A549 (cell line): ENCODE data around the gene KLHL13. TPM values are rescaled to one million over a fixed set of nuclear protein-coding genes. Genes with fewer than 3 reads are reported as not detected.

Source experiments
- ATAC-seq, 2 experiments: fragments of 200-7000 bp in 1 of 2; fragments of >200 bp in 1 of 2; cut with Nextera tagmentation in 1 of 2; cut with Tn5 transposase in 1 of 2; 3 replicates each; pipeline versions ENCODE4 v1.8.0 to v1.9.1; 2018 to 2020; ENCODE audit warnings: mild to moderate bottlenecking in 1 of 2, moderate library complexity in 1 of 2
- CTCF ChIA-PET: fragments of 300-600 bp; sonication (Branson Sonifier 250); formaldehyde crosslinking; extraction: SDS; loops from one replicate; lab custom pipeline; 2021; ENCODE audit warnings: antibody characterized with exemption, inconsistent platforms; lab: Yijun Ruan, JAX
- POLR2A ChIA-PET: fragments of 350-600 bp; formaldehyde crosslinking; extraction: SDS; loops from one replicate; lab custom pipeline; 2021; ENCODE audit warnings: antibody characterized with exemption, inconsistent platforms; lab: Yijun Ruan, JAX
- DNase-seq, 2 experiments: peaks; one replicate each; pipeline versions ENCODE4 v3.0.0 to v3.0.0-alpha.2; 2011 to 2016; ENCODE audit warnings: low read depth in 1 of 2, low spot score in 1 of 2
- FAIRE-seq: peaks from 2 replicates; lab custom pipeline; 2011; peaks lifted over from hg19 to GRCh38; lab: Jason Lieb, UNC
- H3K27ac ChIP-seq, 2 experiments: fragments of >200 bp; sonication (Bioruptor Twin); formaldehyde crosslinking; 3 replicates each; pipeline ENCODE4 v1.5.1; 2016 to 2017
- H3K4me1 ChIP-seq: fragments of >200 bp; sonication (Bioruptor Twin); formaldehyde crosslinking; 3 replicates; pipeline ENCODE4 v1.6.1; 2016
- H3K4me2 ChIP-seq: fragments of >200 bp; sonication (Bioruptor Twin); formaldehyde crosslinking; 3 replicates; pipeline ENCODE4 v1.6.1; 2016
- H3K4me3 ChIP-seq: fragments of >200 bp; sonication (Bioruptor Twin); formaldehyde crosslinking; 3 replicates; pipeline ENCODE4 v1.5.1; 2016
- H3K9me3 ChIP-seq: fragments of >200 bp; sonication (Bioruptor Twin); formaldehyde crosslinking; 3 replicates; pipeline ENCODE4 v1.6.1; 2016
- BCL3 ChIP-seq: fragments of >200 bp; sonication (Bioruptor Twin); formaldehyde crosslinking; IDR thresholded peaks from 3 replicates; pipeline ENCODE4 v1.6.1; 2016
- CBX2 ChIP-seq: fragments of 200-600 bp; sonication (generic); IDR thresholded peaks from 2 replicates; pipeline ENCODE4 v1.6.1; 2016; ENCODE audit warnings: low read depth, mild to moderate bottlenecking, borderline replicate concordance
- CEBPB ChIP-seq, 2 experiments: fragments of >200 bp in 1 of 2; sonication (Bioruptor Twin) in 1 of 2; formaldehyde crosslinking in 1 of 2; IDR thresholded peaks; 2 replicates each; pipeline ENCODE4 v1.6.1; 2012 to 2016
- CHD2 ChIP-seq: fragments of 150-350 bp; IDR thresholded peaks from 2 replicates; pipeline ENCODE4 v1.6.1; 2014; ENCODE audit warnings: low read length; ENCODE audit not compliant: partially characterized antibody
- CHD4 ChIP-seq: fragments of 200-600 bp; sonication (generic); IDR thresholded peaks from 2 replicates; pipeline ENCODE4 v1.6.1; 2016; ENCODE audit warnings: antibody characterized with exemption, mild to moderate bottlenecking, borderline replicate concordance
- CTCF ChIP-seq: fragments of >200 bp; sonication (Bioruptor Twin); formaldehyde crosslinking; IDR thresholded peaks from 3 replicates; pipeline ENCODE4 v1.5.1; 2016
- EHF ChIP-seq: fragments of 250-450 bp; sonication (Bioruptor Pico); IDR thresholded peaks from 2 replicates; pipeline ENCODE4 v1.5.0; 2020; ENCODE audit warnings: mild to moderate bottlenecking
- EHMT2 ChIP-seq: fragments of 200-600 bp; sonication (generic); IDR thresholded peaks from 2 replicates; pipeline ENCODE4 v1.6.1; 2016; ENCODE audit warnings: antibody characterized with exemption, low read depth, mild to moderate bottlenecking, moderate library complexity
- ESRRA ChIP-seq: fragments of 150-350 bp; IDR thresholded peaks from 2 replicates; pipeline ENCODE4 v1.6.1; 2014; ENCODE audit warnings: mild to moderate bottlenecking, low read length, borderline replicate concordance
- FOSL2 ChIP-seq, 2 experiments: fragments of 450-650 bp in 1 of 2; fragments of >200 bp in 1 of 2; sonication (Bioruptor Twin) in 1 of 2; formaldehyde crosslinking; IDR thresholded peaks; 2 replicates each; pipeline versions ENCODE4 v1.5.0 to v1.6.1; 2016 to 2020; ENCODE audit warnings: mild to moderate bottlenecking in 1 of 2, moderate library complexity in 1 of 2
- GATA3 ChIP-seq: IDR thresholded peaks from 2 replicates; pipeline ENCODE4 v1.6.1; 2012; ENCODE audit warnings: borderline replicate concordance
- HDAC2 ChIP-seq: fragments of 200-600 bp; sonication (generic); IDR thresholded peaks from 2 replicates; pipeline ENCODE4 v1.6.1; 2016
- HES2 ChIP-seq: fragments of >200 bp; sonication (Bioruptor Twin); formaldehyde crosslinking; IDR thresholded peaks from 2 replicates; pipeline ENCODE4 v1.6.1; 2016
- HEYL ChIP-seq: fragments of 250-450 bp; sonication (Bioruptor Pico); IDR thresholded peaks from 2 replicates; pipeline ENCODE4 v1.8.0; 2021; ENCODE audit warnings: mild to moderate bottlenecking, moderate library complexity
- HOXB13 ChIP-seq: fragments of 250-450 bp; sonication (Bioruptor Pico); IDR thresholded peaks from 2 replicates; pipeline ENCODE4 v1.5.0; 2020; ENCODE audit warnings: low read depth, mild to moderate bottlenecking, moderate library complexity
- HOXB5 ChIP-seq: fragments of 250-450 bp; sonication (Bioruptor Pico); IDR thresholded peaks from 2 replicates; pipeline ENCODE4 v1.5.0; 2020; ENCODE audit warnings: mild to moderate bottlenecking, moderate library complexity
- JUNB ChIP-seq: fragments of >200 bp; sonication (Bioruptor Twin); formaldehyde crosslinking; IDR thresholded peaks from 2 replicates; pipeline ENCODE4 v1.6.1; 2016
- NFE2L2 ChIP-seq: fragments of 150-350 bp; conservative IDR thresholded peaks from 2 replicates; pipeline ENCODE4 v1.6.1; 2014; ENCODE audit warnings: low read length
- NR3C1 ChIP-seq: fragments of >200 bp; sonication (Bioruptor Twin); formaldehyde crosslinking; IDR thresholded peaks from 3 replicates; pipeline ENCODE4 v1.6.1; 2017
- POLR2AphosphoS2 ChIP-seq: conservative IDR thresholded peaks from 2 replicates; pipeline ENCODE4 v1.6.1; 2012; ENCODE audit warnings: low read length, improper control_type of control experiment, inconsistent platforms
- RARB ChIP-seq: fragments of 250-450 bp; sonication (Bioruptor Pico); IDR thresholded peaks from 2 replicates; pipeline ENCODE4 v1.8.0; 2021; ENCODE audit warnings: mild to moderate bottlenecking, moderate library complexity
- RFX5 ChIP-seq: fragments of 450-650 bp; IDR thresholded peaks from 2 replicates; pipeline ENCODE4 v1.7.1; 2014; ENCODE audit warnings: antibody characterized with exemption, mild to moderate bottlenecking, moderate library complexity
- TFCP2L1 ChIP-seq: fragments of 250-450 bp; sonication (Bioruptor Pico); IDR thresholded peaks from 2 replicates; pipeline ENCODE4 v1.5.0; 2021; ENCODE audit warnings: mild to moderate bottlenecking
- TP53 ChIP-seq: fragments of 250-450 bp; sonication (Bioruptor Pico); IDR thresholded peaks from 2 replicates; pipeline ENCODE4 v1.5.0; 2021; ENCODE audit warnings: mild to moderate bottlenecking, moderate library complexity
- USF2 ChIP-seq: fragments of 450-650 bp; IDR thresholded peaks from 2 replicates; pipeline ENCODE4 v1.6.1; 2014; ENCODE audit warnings: antibody characterized with exemption
- ZC3H11A ChIP-seq: fragments of 450-650 bp; IDR thresholded peaks from 2 replicates; pipeline ENCODE4 v1.6.1; 2014; ENCODE audit warnings: antibody characterized with exemption, mild to moderate bottlenecking
- ZFP36 ChIP-seq: fragments of 450-650 bp; IDR thresholded peaks from 2 replicates; pipeline ENCODE4 v1.6.1; 2014; ENCODE audit warnings: borderline replicate concordance; ENCODE audit not compliant: partially characterized antibody
- WGBS: methylation state at CpG from one replicate; pipeline ENCODE4 v1.1.6; 2017; ENCODE audit errors: missing lambda C conversion rate; 5-methylcytosine and 5-hydroxymethylcytosine counted together
- polyA plus RNA-seq, 4 experiments: library from polyadenylated mRNA; depleted of rRNA in 3 of 4; stranded (reverse); fragments of >200 nt; fragmentation: RNase III in 1 of 4; extraction: RNeasy Plus Mini Kit Qiagen cat#74134 plus additional on column Dnase treatment in 1 of 4; gene quantifications; 2 replicates in 3 of 4; 3 replicates in 1 of 4; pipeline ENCODE4 v1.2.3, GENCODE V29; 2011 to 2017

KLHL13 gene
- polyA plus RNA-seq, 2 of the 4 experiments (the other 2 are of a cell fraction): 0.76 to 1.0 TPM

- Histone ChIP-seq H3K9me3 (no peaks in the 10 kb centered on the region), H3K4me1 (no peaks in the 10 kb centered on the region), H3K4me2 (no peak overlapping the region), H3K27ac (no peak overlapping the region)
- 5% methylated on average over 4 of the region's 4 CpGs for WGBS
- no peak for ATAC-seq
- FAIRE-seq: no peak
- CTCF ChIA-PET: interaction anchor here (0.9 kb wide), 1 partner anchor 19 kb away, joined by 3 read pairs; no protein-coding TSS in a partner anchor
- TF ChIP-seq ESRRA: no peak
- no peak for TF ChIP-seq HEYL
- TF ChIP-seq NFE2L2: no peak
- no peak for TF ChIP-seq CTCF
- no peak for TF ChIP-seq NR3C1
- TF ChIP-seq TFCP2L1 (CRISPR knock-in tag): no peak
- TF ChIP-seq JUNB: no peak
- TF ChIP-seq, all 56 proteins: peak for 0
- no peak for DNase-seq
- POLR2A ChIA-PET: no interaction called here
- no peak overlapping the region for H3K4me3 ChIP-seq
Measured at GRCh38 chrX:117973110-117973807, 143.4 kb downstream of the KLHL13 start.

GRCh38 chrX:117972711-117973109 is 143.9 kb downstream of the KLHL13 start:
- WGBS: 3% methylated on average over 6 of the region's 7 CpGs
- Histone ChIP-seq H3K4me1 (no peaks in the 10 kb centered on the region), H3K4me2 (no peak overlapping the region), H3K9me3 (no peaks in the 10 kb centered on the region), H3K27ac (no peak overlapping the region), H3K4me3 (no peak overlapping the region)
- no peak for TF ChIP-seq EHF (CRISPR knock-in tag)
- TF ChIP-seq ZFP36: no peak
- no peak for TF ChIP-seq BCL3
- no peak for TF ChIP-seq EHMT2
- TF ChIP-seq HOXB5 (CRISPR knock-in tag): no peak
- TF ChIP-seq RFX5: no peak
- TF ChIP-seq RARB (CRISPR knock-in tag): no peak
- TF ChIP-seq CHD2: no peak
- FAIRE-seq (no peak), DNase-seq (no peak), ATAC-seq (no peak)
- ChIA-PET POLR2A (no interaction called here), CTCF (interaction anchor here (0.9 kb wide), 1 partner anchor 19 kb away, joined by 3 read pairs; no protein-coding TSS in a partner anchor)

- Histone ChIP-seq H3K9me3 (no peaks in the 10 kb centered on the region), H3K4me2 (no peak overlapping the region), H3K27ac (no peak overlapping the region), H3K4me1 (no peaks in the 10 kb centered on the region), H3K4me3 (no peak overlapping the region)
- DNase-seq (no peak), ATAC-seq (no peak), FAIRE-seq (no peak)
- ChIA-PET POLR2A (no interaction called here), CTCF (no interaction called here)
- WGBS: 6% methylated on average over 2 of the region's 2 CpGs
- TF ChIP-seq CEBPB (IDR thresholded peaks at IDR 0.05): no peak
- no peak for TF ChIP-seq CBX2
- TF ChIP-seq TP53 (CRISPR knock-in tag): no peak
- TF ChIP-seq ZFP36: no peak
- no peak for TF ChIP-seq CHD4
- no peak for TF ChIP-seq ZC3H11A
- no peak for TF ChIP-seq FOSL2 (IDR thresholded peaks at IDR 0.05)
- no peak for TF ChIP-seq FOSL2 (CRISPR knock-in tag; IDR thresholded peaks at IDR 0.05)
- TF ChIP-seq HES2: no peak
- TF ChIP-seq HOXB5 (CRISPR knock-in tag): no peak
- TF ChIP-seq NR3C1: no peak
- TF ChIP-seq POLR2AphosphoS2: no peak
- no peak for TF ChIP-seq HOXB13
- TF ChIP-seq HDAC2: no peak
- TF ChIP-seq USF2: no peak
- TF ChIP-seq GATA3: no peak
Measured at GRCh38 chrX:117969782-117970181, 146.8 kb downstream of the KLHL13 start.
